Inferior parietal cortex (tissue), 1 donor: ENCODE measurements around the gene STUM.
"Not testable (repeated sequence)": the region's sequence is repeated elsewhere in the genome, so short reads cannot be mapped to it uniquely, and the experiment has no call there.

Experiments
- DNase-seq: peaks from one replicate; pipeline ENCODE4 v3.0.0-alpha.2; 2016; ENCODE audit errors: extremely low spot score

Gene STUM

GRCh38 chr1:226638608-226639007 lies 90.0 kb downstream of the STUM start:
- no peak for DNase-seq

GRCh38 chr1:226639206-226639605 lies 90.6 kb downstream of the STUM start:
- not testable (repeated sequence) for DNase-seq

GRCh38 chr1:226639631-226640061 lies 91.1 kb downstream of the STUM start:
- DNase-seq: no peak

- no peak for DNase-seq
Measured at GRCh38 chr1:226640321-226641136, 92.0 kb downstream of the STUM start.

GRCh38 chr1:226641671-226642231 lies 93.2 kb downstream of the STUM start:
- DNase-seq: no peak

DNA sequence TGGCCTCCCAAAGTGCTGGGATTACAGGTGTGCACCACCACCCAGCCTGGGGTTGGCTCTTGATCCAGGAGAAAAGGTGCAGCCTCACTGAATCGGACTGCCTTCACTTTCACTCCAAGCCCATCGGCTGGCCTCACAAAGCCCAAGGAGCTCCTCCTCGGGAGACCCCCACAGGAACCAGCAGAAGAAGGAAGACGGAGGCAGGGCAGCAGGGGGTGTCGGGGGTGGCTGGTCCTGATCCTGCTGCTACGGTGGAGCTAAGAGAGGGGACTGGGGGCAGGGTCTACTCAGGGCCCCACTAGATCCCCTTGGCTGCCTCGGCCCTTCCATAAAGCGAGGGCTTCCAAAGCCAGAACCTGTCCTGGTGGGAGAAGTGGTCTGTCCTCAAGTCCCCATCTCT lies 93.9 kb downstream of the STUM start:
- DNase-seq: no peak

- no peak for DNase-seq
Measured at GRCh38 chr1:226643177-226643576, 94.6 kb downstream of the STUM start.

DNA sequence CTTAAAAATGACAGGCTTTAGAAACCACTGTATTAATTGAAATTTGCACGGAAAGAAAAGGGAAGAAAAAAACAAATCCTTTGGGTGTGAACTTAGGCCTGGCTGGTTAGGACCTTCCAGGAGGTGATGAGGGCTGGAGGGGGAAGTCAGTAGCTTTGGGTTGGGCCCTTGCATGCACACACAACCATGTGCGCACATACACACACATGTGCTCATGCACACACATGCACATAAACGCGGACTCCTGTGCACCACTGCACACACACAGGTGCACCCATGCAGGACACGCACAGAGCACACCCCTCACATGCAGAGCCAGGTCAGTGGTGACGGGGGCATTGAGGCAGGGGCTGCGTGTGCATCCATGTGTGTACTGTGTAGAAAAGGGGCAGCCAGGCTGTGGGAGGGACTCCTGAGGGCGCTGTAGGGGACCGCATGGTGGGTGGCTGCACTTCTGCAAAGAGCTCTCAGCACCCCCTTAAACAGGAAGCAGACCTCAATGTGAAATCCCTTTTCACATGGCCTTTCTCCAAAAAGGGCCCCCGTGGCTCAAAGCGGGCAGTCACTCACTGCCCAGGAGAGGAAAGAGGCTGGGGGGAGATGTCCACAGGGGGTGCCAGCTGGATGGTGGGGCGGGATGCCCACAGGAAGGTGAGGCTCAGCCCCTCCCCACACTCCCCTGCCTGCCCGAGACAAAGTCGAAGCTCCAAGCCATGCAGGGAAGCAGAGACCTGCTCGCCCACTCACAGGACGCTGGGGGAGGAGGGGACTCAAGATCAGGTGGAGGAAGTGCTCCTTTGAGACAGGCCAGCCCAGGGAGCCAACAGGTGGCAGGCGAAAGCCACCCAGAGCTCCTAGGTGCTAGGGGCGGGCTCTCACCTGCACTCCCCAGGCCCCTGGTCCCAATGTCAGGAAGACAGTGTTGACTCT lies 95.3 kb downstream of the STUM start:
- no peak for DNase-seq

DNA sequence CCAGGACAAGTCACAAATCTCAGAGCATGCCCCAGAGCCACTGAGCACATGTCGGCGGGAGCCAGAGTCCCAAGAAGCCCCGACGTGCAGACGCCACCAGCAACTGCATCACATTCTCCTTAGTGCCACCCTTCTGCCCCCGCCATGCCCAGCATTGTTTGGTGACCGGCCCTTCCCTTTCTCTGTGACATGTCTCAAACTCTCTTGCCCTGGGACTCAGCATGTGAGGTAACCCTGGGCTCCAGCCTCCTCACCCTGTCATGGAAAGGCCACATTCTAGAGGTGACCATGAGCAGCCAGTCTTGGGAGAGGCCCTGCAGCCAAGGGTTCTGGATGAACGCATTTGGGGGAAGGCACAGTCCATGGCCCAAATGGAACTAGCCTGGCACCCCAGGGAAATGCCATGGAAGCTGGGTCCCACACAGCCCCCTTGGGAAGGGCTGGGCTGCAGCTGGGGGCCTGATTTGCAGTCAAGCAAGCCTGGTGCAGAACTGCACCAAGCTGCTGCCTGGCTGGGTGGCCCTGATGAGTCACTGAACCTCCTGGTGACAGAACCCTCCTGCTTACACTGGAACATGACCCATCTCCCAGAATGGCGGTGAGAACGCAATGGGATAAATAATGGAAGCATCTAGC lies 96.1 kb downstream of the STUM start:
- DNase-seq: no peak

DNA sequence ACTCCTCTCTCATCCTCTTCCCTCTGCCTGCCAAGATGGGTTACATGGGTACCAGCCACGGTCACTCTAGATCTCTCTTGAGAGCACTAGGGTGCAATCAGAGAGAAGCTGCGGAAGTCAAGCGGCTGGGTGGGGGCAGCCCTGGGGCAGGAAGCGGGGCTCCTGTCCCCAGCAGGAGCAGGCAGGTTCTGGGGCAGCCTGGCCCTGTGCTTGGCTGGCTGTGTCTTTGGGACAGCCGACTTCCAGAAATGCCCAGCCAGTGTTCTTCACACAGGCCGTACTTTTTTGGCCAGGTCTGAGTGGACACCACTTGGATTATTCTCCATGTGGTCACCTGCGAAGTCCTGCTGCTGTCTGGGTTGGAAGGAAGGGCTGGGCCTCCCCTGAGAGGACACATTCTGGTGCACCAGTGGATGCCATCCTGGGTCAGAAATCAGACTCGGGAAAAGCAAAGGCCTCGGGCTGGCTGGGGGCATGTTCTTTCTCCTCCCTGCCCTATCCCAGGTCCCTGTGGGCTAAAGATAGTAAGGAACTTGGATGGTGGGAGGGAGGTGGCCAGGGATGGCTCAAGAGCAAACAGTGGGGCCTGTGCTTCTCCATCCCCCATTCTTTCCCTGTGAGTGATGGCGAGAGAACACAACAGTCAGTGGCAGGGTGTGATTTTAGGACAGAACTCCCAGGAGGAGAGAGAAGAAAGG lies 96.9 kb downstream of the STUM start:
- DNase-seq: no peak

- no peak for DNase-seq
Measured at GRCh38 chr1:226646026-226646869, 97.7 kb downstream of the STUM start.

DNA sequence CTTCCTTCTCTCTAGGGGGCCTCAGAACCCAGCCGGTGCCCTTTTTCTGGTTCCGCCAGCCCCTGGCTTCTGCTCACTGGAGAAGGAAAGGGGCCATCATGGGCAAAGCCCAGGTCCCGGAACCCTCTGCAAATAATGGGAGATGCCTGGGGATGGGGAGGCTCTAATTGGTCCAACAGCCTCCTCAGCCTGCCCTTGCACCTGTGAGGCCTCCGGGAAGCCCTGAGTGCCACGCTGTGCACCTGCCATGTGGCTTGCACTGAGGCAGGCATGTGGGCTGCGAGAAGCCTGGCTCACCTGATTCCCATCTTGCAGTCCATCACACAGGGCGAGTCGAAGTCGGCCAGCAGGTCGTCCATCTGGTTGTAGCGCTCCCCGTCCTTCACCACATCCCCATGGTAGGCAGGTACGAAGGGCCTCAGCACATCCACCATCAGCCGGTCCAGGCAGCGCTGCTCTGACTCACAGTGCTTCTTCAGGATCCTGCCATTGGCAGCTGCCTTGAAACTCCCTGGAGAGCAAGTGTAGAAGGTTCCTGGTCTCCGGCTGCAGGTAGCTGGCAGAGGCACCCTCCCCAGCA lies 98.4 kb downstream of the STUM start:
- no peak for DNase-seq

GRCh38 chr1:226647719-226648118 lies 99.2 kb downstream of the STUM start:
- no peak for DNase-seq

GRCh38 chr1:226648421-226648820 lies 99.9 kb downstream of the STUM start:
- no peak for DNase-seq

- DNase-seq: no peak
Measured at GRCh38 chr1:226649244-226649643, 100.7 kb downstream of the STUM start.

- DNase-seq: no peak
Measured at GRCh38 chr1:226649780-226650179, 101.2 kb downstream of the STUM start.

DNA sequence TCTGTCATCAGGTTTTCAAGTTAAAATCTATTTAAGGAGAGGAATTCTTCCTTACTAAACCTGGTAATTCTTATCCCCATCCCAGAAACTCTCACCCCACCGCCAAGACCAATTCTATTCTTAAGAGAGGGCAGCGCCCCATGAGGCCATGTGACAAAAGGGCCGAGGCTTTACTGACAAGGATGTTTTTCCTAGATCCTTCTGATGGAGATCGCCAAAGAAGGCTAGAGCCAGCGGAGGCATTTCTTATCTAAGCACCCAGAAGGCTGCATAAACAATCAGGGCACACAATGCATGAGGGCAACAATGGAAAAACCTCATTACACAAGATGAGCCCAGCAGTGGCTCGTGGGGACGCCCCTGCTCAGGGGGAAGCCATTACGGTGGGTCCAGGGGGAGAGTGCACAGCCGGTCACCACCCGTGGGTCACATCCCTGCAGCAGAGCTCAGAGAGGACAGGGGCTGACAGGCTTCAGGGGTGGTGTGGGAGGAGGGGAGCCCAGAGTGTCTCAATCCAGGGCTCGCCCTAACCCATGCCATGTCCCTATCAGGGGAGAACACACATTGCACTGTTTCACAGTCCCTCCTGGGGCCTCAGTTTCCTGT lies 101.8 kb downstream of the STUM start:
- DNase-seq: no peak

GRCh38 chr1:226651041-226651731 lies 102.6 kb downstream of the STUM start:
- DNase-seq: no peak

- DNase-seq: no peak
Measured at GRCh38 chr1:226651732-226652105, 103.2 kb downstream of the STUM start.
